Memory B cell (primary cell): ENCODE data around the gene CCDC184.
"Not testable (repeated sequence)": the region's sequence is repeated elsewhere in the genome, so short reads cannot be mapped to it uniquely, and the experiment has no call there.

Experiments
- ATAC-seq: fragments of 150-1000 bp; cut with Tn5 transposase; 2 replicates; pipeline ENCODE4 v1.10.0; 2021; ENCODE audit warnings: low read depth, mild to moderate bottlenecking, moderate library complexity
- DNase-seq, 2 donors: peaks; one replicate each; pipeline ENCODE4 v3.0.0; 2022; ENCODE audit warnings: low spot score in 2 of 2
- H3K27ac Mint-ChIP-seq: one replicate; pipeline ENCODE4 v1.8.0; 2022; ENCODE audit warnings: mild to moderate bottlenecking, moderate library complexity, mixed read lengths
- H3K27me3 Mint-ChIP-seq: one replicate; pipeline ENCODE4 v1.8.0; 2022; ENCODE audit warnings: mixed read lengths
- H3K36me3 Mint-ChIP-seq: one replicate; pipeline ENCODE4 v1.8.0; 2022; ENCODE audit warnings: mild to moderate bottlenecking, mixed read lengths
- H3K4me1 Mint-ChIP-seq: one replicate; pipeline ENCODE4 v1.8.0; 2022; ENCODE audit warnings: mixed read lengths
- H3K4me3 Mint-ChIP-seq: one replicate; pipeline ENCODE4 v1.8.0; 2022; ENCODE audit warnings: mild to moderate bottlenecking, moderate library complexity, mixed read lengths
- H3K9me3 Mint-ChIP-seq: one replicate; pipeline ENCODE4 v1.8.0; 2022; ENCODE audit warnings: mixed read lengths

Gene CCDC184

DNA sequence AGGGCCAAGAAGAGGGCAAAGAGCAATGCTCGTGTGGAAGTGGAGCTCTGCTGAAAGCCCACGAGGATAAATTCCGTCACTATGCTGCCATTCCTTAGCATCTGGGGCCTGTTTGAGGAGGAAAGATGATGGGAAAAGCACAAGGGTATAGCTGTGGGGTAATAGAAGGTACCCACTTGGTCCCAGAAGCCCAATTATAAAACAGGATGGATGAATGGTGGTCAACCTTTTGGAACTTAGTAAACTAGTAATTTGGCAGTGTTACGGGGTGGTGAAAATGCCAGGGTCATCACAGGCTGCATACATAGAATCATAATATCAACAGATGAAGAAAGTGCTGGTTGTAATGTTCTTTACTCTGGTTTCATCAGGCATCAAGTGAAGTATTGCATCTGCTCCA is 19.7 kb downstream of the CCDC184 start, which contains the start of gene OR10AD1:
Gene OR10AD1 (minus strand): TSS at position 101 of the 400 bp plus-strand sequence. CDS start 0 bp downstream, at position 101.
- Mint-ChIP-seq H3K4me1 (peaks cover 11% of the 10 kb centered on the region), H3K27me3 (no peaks in the 10 kb centered on the region), H3K9me3 (peaks cover 13% of the 10 kb centered on the region), H3K36me3 (peaks cover 25% of the 10 kb centered on the region), H3K4me3 (no peak within 1 kb of the TSS), H3K27ac (peak within 1 kb of the TSS; percentile 28)
- DNase-seq (no peak), ATAC-seq (no peak)

DNA sequence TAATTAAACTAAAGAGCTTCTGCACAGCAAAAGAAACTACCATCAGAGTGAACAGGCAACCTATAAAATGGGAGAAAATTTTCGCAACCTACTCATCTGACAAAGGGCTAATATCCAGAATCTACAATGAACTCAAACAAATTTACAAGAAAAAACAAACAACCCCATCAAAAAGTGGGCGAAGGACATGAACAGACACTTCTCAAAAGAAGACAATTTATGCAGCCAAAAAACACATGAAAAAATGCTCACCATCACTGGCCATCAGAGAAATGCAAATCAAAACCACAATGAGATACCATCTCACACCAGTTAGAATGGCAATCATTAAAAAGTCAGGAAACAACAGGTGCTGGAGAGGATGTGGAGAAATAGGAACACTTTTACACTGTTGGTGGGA is 26.1 kb downstream of the CCDC184 start:
- ATAC-seq, H3K9me3 Mint-ChIP-seq: not testable (repeated sequence)

DNA sequence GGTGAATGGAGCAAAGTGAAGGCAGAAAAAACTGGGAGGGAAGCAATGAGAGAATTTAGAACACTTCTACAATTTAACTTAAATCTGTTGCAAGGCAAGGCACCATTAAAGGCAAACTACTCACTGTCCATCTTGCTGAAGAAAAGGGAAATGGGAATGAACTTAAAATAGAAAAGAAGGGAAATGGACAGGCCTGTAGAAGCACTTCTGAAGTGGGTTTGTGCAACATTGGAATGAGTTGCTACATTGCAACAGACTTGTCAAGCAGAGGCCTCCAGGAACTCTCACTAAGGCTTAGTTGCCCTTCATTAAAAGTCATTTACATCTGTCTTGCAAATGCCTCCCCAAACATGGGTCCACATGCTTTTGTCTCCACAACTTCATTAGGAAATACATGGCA is 33.3 kb downstream of the CCDC184 start:
- no peak overlapping the region for H3K27ac Mint-ChIP-seq
- H3K27me3 Mint-ChIP-seq: peaks cover 5% of the 10 kb centered on the region
- ATAC-seq: no peak

More for the DNA sequence above, 26.1 kb downstream of the CCDC184 start:
- H3K36me3 Mint-ChIP-seq, DNase-seq, H3K4me3 Mint-ChIP-seq, H3K27ac Mint-ChIP-seq, H3K27me3 Mint-ChIP-seq: not testable (repeated sequence)
- H3K4me1 Mint-ChIP-seq: peaks cover 20% of the 10 kb centered on the region

DNA sequence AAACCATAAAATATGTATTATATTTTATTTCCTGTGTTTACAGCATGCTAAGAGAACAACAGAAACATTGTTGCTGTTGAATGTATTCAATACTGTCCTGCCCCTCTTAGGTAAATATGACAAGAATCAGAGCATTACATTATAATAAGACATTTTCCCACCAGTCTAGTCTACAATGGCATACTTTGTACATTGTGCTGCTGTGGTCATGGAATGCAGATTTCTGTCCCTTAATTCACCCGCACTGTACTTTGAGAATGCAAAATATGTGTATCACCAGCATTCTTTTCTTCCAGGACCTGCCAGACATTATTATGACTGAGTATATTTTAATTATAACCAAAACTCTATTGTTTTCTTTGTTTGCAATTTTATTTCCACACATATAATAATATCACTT is 36.2 kb downstream of the CCDC184 start:
- Mint-ChIP-seq H3K36me3 (no peaks in the 10 kb centered on the region), H3K27me3 (peaks cover 8% of the 10 kb centered on the region), H3K4me1 (no peaks in the 10 kb centered on the region), H3K9me3 (no peaks in the 10 kb centered on the region), H3K27ac (no peak overlapping the region), H3K4me3 (no peak overlapping the region)
- no peak for DNase-seq
- ATAC-seq: no peak

More for the DNA sequence above, 33.3 kb downstream of the CCDC184 start:
- Mint-ChIP-seq H3K4me1 (peaks cover 17% of the 10 kb centered on the region), H3K9me3 (no peaks in the 10 kb centered on the region), H3K36me3 (no peaks in the 10 kb centered on the region), H3K4me3 (no peak overlapping the region)
- DNase-seq: no peak

DNA sequence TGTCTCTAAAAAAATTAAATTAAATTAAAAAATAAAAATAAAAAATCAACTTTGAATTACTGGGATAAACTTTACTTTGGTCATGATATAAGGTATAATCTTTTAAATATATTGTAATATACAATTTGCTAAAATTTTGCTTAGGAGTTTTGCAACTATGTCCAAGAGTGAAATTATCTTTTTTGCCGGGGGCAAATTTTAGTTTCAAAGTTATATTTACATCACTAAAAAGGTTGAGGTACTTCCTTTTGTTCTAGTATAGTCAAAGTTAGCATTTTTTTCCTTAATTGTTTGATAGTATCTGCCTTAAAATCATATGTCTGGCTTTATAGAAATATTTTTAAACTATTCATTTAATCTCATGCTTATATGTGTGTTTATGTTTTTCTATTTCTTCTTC is 37.3 kb downstream of the CCDC184 start:
- ATAC-seq (no peak), DNase-seq (no peak)
- Mint-ChIP-seq H3K9me3 (no peaks in the 10 kb centered on the region), H3K27ac (no peak overlapping the region), H3K4me3 (no peak overlapping the region), H3K4me1 (no peaks in the 10 kb centered on the region), H3K36me3 (no peaks in the 10 kb centered on the region), H3K27me3 (peaks cover 9% of the 10 kb centered on the region)

DNA sequence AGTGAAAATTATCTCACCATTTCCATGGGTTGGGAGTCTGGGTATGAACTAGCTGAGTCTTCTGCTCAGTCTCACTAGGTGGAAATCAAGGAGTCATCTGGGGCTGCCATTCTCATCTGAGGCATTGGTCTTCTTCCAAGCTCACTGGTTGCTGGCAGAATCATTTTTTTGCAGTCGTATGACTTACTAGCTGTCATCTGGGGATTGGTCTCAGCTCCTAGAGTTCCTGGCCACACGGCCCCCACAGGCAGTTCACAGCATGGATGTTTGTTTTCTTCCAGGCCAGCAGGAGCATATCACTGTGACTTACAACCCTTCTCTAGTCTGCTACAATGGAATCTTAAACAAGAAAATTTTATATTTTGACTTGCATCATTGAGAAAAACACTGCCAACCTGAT is 38.2 kb downstream of the CCDC184 start:
- no peak overlapping the region for H3K27ac Mint-ChIP-seq
- ATAC-seq (no peak), DNase-seq (no peak)
- no peak overlapping the region for H3K4me3 Mint-ChIP-seq
- H3K36me3 Mint-ChIP-seq: no peaks in the 10 kb centered on the region
- H3K9me3 Mint-ChIP-seq: peaks cover 2% of the 10 kb centered on the region
- H3K27me3 Mint-ChIP-seq: peaks cover 11% of the 10 kb centered on the region
- H3K4me1 Mint-ChIP-seq: no peaks in the 10 kb centered on the region

DNA sequence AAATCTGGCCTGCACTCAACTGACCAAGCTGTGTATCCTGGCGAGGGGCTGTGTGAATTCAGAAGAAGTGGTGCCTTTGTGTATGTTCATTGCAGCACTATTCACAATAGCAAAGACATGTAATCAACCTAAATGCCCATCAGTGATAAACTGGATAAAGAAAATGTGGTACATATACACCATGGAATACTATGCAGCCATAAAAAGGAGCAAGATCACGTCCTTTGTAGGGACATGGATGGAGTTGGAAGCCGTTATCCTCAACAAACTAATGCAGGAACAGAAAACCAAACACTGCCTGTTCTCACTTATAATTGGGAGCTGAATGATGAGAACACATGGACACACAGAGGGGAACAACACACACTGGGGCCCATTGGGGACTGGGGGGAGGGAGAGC is 41.1 kb downstream of the CCDC184 start:
- not testable (repeated sequence) for H3K4me3 Mint-ChIP-seq, H3K4me1 Mint-ChIP-seq, DNase-seq, ATAC-seq, H3K36me3 Mint-ChIP-seq, H3K9me3 Mint-ChIP-seq, H3K27ac Mint-ChIP-seq
- H3K27me3 Mint-ChIP-seq: peaks cover 13% of the 10 kb centered on the region

DNA sequence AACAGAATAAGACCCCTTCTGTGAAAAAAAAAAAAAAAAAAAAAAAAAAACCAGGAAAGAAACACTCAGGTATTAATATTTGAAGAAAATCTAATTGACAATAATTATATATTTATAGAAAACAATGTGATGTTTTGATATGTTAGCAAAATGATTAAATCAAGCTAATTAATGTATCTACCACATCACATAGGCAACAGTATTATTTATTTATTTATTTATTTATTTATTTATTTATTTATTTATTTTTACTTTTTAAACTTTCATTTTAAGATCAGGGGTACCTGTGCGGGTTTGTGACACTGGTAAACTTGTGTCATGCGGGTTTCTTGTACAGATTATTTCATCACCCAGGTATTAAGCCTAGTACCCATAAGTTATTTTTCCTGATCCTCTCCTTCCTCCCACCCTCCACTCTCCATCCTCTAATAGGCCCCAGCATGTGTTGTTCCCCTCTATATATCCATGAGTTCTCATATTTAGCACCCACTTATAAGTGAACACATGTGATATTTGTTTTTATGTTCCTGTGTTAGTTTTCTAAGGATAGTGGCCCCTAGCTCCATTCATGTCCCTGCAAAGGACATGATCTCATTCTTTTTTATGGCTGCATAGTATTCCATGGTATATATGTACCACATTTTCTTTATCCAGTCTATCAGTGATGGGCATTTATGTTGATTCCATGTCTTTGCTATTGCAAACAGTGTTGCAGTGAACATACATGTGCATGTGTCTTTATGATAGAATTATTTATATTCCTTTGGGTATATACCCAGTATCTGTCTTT is 47.9 kb downstream of the CCDC184 start:
- H3K27ac Mint-ChIP-seq, DNase-seq, H3K4me3 Mint-ChIP-seq, H3K36me3 Mint-ChIP-seq, ATAC-seq, H3K4me1 Mint-ChIP-seq: not testable (repeated sequence)
- Mint-ChIP-seq H3K27me3 (peaks cover 12% of the 10 kb centered on the region), H3K9me3 (peaks cover 10% of the 10 kb centered on the region)
